Transverse colon (tissue), 4 donors: ENCODE results near the gene SHISA5. TPM values are rescaled to one million over a fixed set of nuclear protein-coding genes. Genes with fewer than 3 reads are reported as not detected.
A peak's percentile ranks its signal among the peaks of the same experiment; 100 is the strongest.

Experiments
- DNase-seq: peaks from one replicate; pipeline ENCODE4 v3.0.0-alpha.2; 2019
- H3K27ac ChIP-seq, 4 donors: fragments of 200-600 bp; sonication (generic); 2 replicates each; pipeline ENCODE4 v1.5.1; 2016 to 2018; ENCODE audit warnings: inconsistent platforms in 4 of 4
- H3K27me3 ChIP-seq: fragments of 200-600 bp; sonication (generic); 2 replicates; pipeline ENCODE4 v1.5.1; 2017; ENCODE audit warnings: inconsistent platforms
- H3K36me3 ChIP-seq, 4 donors: fragments of 200-600 bp; sonication (generic); 2 replicates each; pipeline ENCODE4 v1.5.1; 2017 to 2019; ENCODE audit warnings: inconsistent platforms in 4 of 4
- H3K4me1 ChIP-seq, 4 donors: fragments of 200-600 bp; sonication (generic); 2 replicates each; pipeline ENCODE4 v1.5.1; 2017 to 2020; ENCODE audit warnings: inconsistent platforms in 4 of 4
- H3K4me3 ChIP-seq, 4 donors: fragments of 200-600 bp; sonication (generic); 1 replicate in 1 of 4; 2 replicates in 3 of 4; pipeline versions ENCODE4 v1.5.1 to v1.6.1; 2017 to 2019; ENCODE audit warnings: inconsistent platforms in 4 of 4
- H3K9me3 ChIP-seq, 2 donors: fragments of 200-600 bp; sonication (generic); 2 replicates each; pipeline ENCODE4 v1.5.1; 2017 to 2019; ENCODE audit warnings: inconsistent platforms in 2 of 2
- CTCF ChIP-seq, 5 experiments: fragments of 200-600 bp in 3 of 5; fragments of 450-650 bp in 2 of 5; sonication (generic) in 3 of 5; IDR thresholded peaks; 1 replicate in 2 of 5; 2 replicates in 3 of 5; pipeline ENCODE4 v1.5.1; 2016 to 2017; ENCODE audit warnings: antibody characterized with exemption in 5 of 5, inconsistent platforms in 3 of 5, mild to moderate bottlenecking in 2 of 5, moderate library complexity in 1 of 5
- EP300 ChIP-seq: sonication (generic); formaldehyde crosslinking; IDR thresholded peaks from one replicate; pipeline ENCODE4 v1.6.1; 2017; ENCODE audit warnings: antibody characterized with exemption, low read depth
- POLR2A ChIP-seq: fragments of 450-650 bp; IDR thresholded peaks from one replicate; pipeline ENCODE4 v1.6.1; 2016; ENCODE audit warnings: antibody characterized with exemption, mild to moderate bottlenecking, moderate library complexity
- POLR2AphosphoS5 ChIP-seq, 3 donors: sonication (generic); formaldehyde crosslinking; IDR thresholded peaks; one replicate each; pipeline ENCODE4 v1.6.1; 2016; ENCODE audit warnings: antibody characterized with exemption in 3 of 3
- WGBS, 2 donors: methylation state at CpG; one replicate each; pipeline ENCODE4 v1.1.5; 2018; ENCODE audit warnings: low coverage in 1 of 2; 5-methylcytosine and 5-hydroxymethylcytosine counted together
- in situ Hi-C, 4 donors: fragments of 200-750 bp; cut with MboI; loops; one replicate each; pipeline versions ENCODE4 v1.15.0 to v1.15.1; 2017; ENCODE audit warnings: low sequenced_read_pairs in 3 of 4, low pct_ligation_motif_present in 1 of 4, low pct_unique_long_range_greater_than_20kb in 1 of 4
- intact Hi-C: fragments of 100-400 bp; cut with DNase I; formaldehyde crosslinking; loops from one replicate; pipeline ENCODE4 v1.15.1; 2023; ENCODE audit warnings: low total_unique reads
- total RNA-seq, 4 donors: library from RNA; depleted of rRNA; stranded (reverse); fragments of >200 nt; gene quantifications; one replicate each; pipeline ENCODE4 v1.1.0, GENCODE V29; 2016

Gene SHISA5
- total RNA-seq, 4 donors from 2014 or later, result 72.9 to 89.4 (median 80.8) TPM

- Histone ChIP-seq H3K27me3 (no peaks in the 10 kb centered on the region), H3K9me3 (no peaks in the 10 kb centered on the region), H3K36me3 (peaks cover 0 to 11% (median 2%) of the 10 kb centered on the region in 4 donors), H3K27ac (peak overlapping the region in 2 of 4 donors; percentile 94 to 99), H3K4me1 (peaks cover 23 to 31% (median 25%) of the 10 kb centered on the region in 4 donors), H3K4me3 (no peak overlapping the region)
- WGBS, 2 donors, result 67 to 77% methylated on average over 4 to 6 of the region's 6 CpGs
- TF ChIP-seq POLR2A (no peak), CTCF (IDR thresholded peaks at IDR 0.05) (no peak), EP300 (no peak), POLR2AphosphoS5 (IDR thresholded peaks at IDR 0.05) (no peak)
- in situ Hi-C loops (no loop called here), intact Hi-C loops (no loop called here)
- no peak for DNase-seq
These were observed 62.0 kb downstream of the SHISA5 start for GRCh38 chr3:48441940-48442339.

- DNase-seq, result peak; percentile 30
- WGBS, 2 donors, result 1 to 2% methylated on average over 15 to 21 of the region's 21 CpGs
- no peak for TF ChIP-seq POLR2AphosphoS5 (IDR thresholded peaks at IDR 0.05)
- TF ChIP-seq EP300, result no peak
- no peak for TF ChIP-seq POLR2A
- TF ChIP-seq CTCF (IDR thresholded peaks at IDR 0.05), result no peak
- H3K4me3 ChIP-seq, result peak overlapping the region; percentile 81 to 98 (median 92)
- no peaks in the 10 kb centered on the region for H3K9me3 ChIP-seq
- no peaks in the 10 kb centered on the region for H3K27me3 ChIP-seq
- peak overlapping the region; percentile 93 to 99 (median 96) for H3K27ac ChIP-seq
- in situ Hi-C loops, result no loop called here
- H3K4me1 ChIP-seq, result peaks cover 18 to 27% (median 21%) of the 10 kb centered on the region in 4 donors
- peaks cover 0 to 11% (median 2%) of the 10 kb centered on the region in 4 donors for H3K36me3 ChIP-seq
- intact Hi-C loops, result no loop called here
These were observed 63.4 kb downstream of the SHISA5 start for GRCh38 chr3:48440590-48440958.

- no peak for TF ChIP-seq EP300
- TF ChIP-seq POLR2AphosphoS5 (IDR thresholded peaks at IDR 0.05), result peak; percentile 98 to 99 (median 99)
- peak; percentile 99 for TF ChIP-seq POLR2A
- TF ChIP-seq CTCF (IDR thresholded peaks at IDR 0.05), result no peak
- 0 to 1% methylated on average over 1 to 33 of the region's 54 CpGs for WGBS, 2 donors
- H3K4me1 ChIP-seq, result peaks cover 18 to 33% (median 22%) of the 10 kb centered on the region in 4 donors
- no peaks in the 10 kb centered on the region for H3K9me3 ChIP-seq
- H3K36me3 ChIP-seq, result peaks cover 0 to 11% (median 2%) of the 10 kb centered on the region in 4 donors
- no peaks in the 10 kb centered on the region for H3K27me3 ChIP-seq
- in situ Hi-C loops (loop anchor here in 3 of 4 donors (5.0 to 10.0 kb wide), 4 partner anchors 38 to 168 kb away; no protein-coding TSS in a partner anchor), intact Hi-C loops (loop anchor here (10.0 kb wide), 1 partner anchor 165 kb away; no protein-coding TSS in a partner anchor)
- H3K27ac ChIP-seq, result peak within 1 kb of the TSS; percentile 93 to 99 (median 96)
- peak; percentile 99 for DNase-seq
- peak within 1 kb of the TSS; percentile 81 to 98 (median 92) for H3K4me3 ChIP-seq
These were observed 64.0 kb downstream of the SHISA5 start, which contains the start of the genes CCDC51 and TMA7 for GRCh38 chr3:48439820-48440589. Gene CCDC51, minus strand, starts transcription at chr3:48440119. Its CDS starts 4,991 bp downstream, at chr3:48435128. Gene TMA7, plus strand, starts transcription at chr3:48440257. Its CDS starts 40 bp downstream, at chr3:48440297.

- 83 to 100% methylated on average over 1 to 4 of the region's 4 CpGs for WGBS, 2 donors
- no peak for TF ChIP-seq CTCF (IDR thresholded peaks at IDR 0.05)
- TF ChIP-seq POLR2A, result no peak
- no peak for TF ChIP-seq POLR2AphosphoS5 (IDR thresholded peaks at IDR 0.05)
- no peak for TF ChIP-seq EP300
- in situ Hi-C loops (loop anchor here in 3 of 4 donors (5.0 to 10.0 kb wide), 4 partner anchors 36 to 166 kb away; no protein-coding TSS in a partner anchor), intact Hi-C loops (loop anchor here (2.0 to 10.0 kb wide), 2 partner anchors 37 to 163 kb away; no protein-coding TSS in a partner anchor)
- H3K4me3 ChIP-seq, result no peak overlapping the region
- H3K9me3 ChIP-seq, result no peaks in the 10 kb centered on the region
- no peaks in the 10 kb centered on the region for H3K27me3 ChIP-seq
- H3K4me1 ChIP-seq, result peaks cover 30 to 54% (median 41%) of the 10 kb centered on the region in 4 donors
- DNase-seq, result no peak
- H3K36me3 ChIP-seq, result no peaks in the 10 kb centered on the region
- H3K27ac ChIP-seq, result no peak overlapping the region
These were observed 66.2 kb downstream of the SHISA5 start for GRCh38 chr3:48437812-48438211.
